ENCODE measurements around the gene EPHA1.

Gene EPHA1

DNA sequence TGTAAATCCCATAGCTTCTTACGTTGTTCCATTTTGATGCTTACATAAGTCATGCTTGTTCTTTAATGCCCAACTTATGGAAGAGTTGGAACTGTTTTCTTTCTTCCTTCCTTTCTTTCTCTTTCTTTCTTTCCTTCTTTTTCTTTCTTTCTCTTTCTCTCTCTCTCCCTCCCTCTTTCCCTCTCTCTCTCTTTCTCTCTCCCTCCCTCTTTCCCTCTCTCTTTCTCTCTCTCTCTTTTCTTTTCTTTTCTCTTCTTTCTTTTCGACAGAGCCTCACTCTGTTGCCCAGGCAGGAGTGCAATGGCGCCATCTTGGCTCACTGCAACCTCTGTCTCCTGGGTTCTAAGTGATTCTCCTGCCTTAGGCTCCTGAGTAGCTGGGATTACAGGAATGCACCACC, 65.1 kb downstream of the EPHA1 start:
- ATAC-seq = no peak

DNA sequence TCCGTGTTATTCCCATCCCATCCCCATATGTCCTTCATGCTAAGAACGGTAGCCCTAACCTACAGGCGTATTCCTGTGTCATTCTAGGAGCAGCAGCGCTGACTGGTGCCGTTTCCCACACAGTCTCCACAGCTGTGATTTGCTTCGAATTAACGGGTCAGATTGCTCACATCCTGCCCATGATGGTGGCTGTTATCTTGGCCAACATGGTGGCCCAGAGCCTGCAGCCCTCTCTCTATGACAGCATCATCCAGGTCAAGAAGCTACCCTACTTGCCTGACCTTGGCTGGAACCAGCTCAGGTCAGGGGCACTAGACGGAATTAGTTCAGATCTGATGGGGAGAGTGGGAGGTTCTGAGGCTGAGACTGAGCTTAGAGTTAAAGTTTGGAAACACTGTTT, 66.8 kb downstream of the EPHA1 start:
- no peak for ATAC-seq

Measured in activated CD4-positive, CD25-positive, alpha-beta regulatory T cell treated with anti-CD3 and anti-CD28 coated beads, Interleukin-2, amount 50 U/mL, for 24 hours (primary cell).